Spleen (tissue), 7 donors: ENCODE measurements around the gene GOPC.

Experiments used
- POLR2AphosphoS5 ChIP-seq, 3 donors: sonication (generic); formaldehyde crosslinking; IDR thresholded peaks; one replicate each; pipeline ENCODE4 v1.5.1; 2017; ENCODE audit warnings: antibody characterized with exemption in 3 of 3
- TF ChIP-seq, protein P1 (sequence below), 11 experiments: fragments of 200-600 bp in 7 of 11; fragments of 450-650 bp in 4 of 11; sonication (generic) in 4 of 11; IDR thresholded peaks in 8 of 11; conservative IDR thresholded peaks in 3 of 11; 1 replicate in 7 of 11; 2 replicates in 4 of 11; pipeline versions ENCODE4 v1.4.0 to v1.8.0; 2016 to 2021; ENCODE audit warnings: antibody characterized with exemption in 11 of 11, inconsistent platforms in 4 of 11, mild to moderate bottlenecking in 1 of 11
- donor health status: DM: no; HTN: no; CAD: no; lungs with moderate emphysema.
- donor health status: DM: no; HTN: no; CAD: no.
- donor health status: DM: no; HTN: no; CAD: no.

GRCh38 chr6:117568247-117568646 lies 34.1 kb downstream of the GOPC start:
- TF ChIP-seq, protein P1, sequence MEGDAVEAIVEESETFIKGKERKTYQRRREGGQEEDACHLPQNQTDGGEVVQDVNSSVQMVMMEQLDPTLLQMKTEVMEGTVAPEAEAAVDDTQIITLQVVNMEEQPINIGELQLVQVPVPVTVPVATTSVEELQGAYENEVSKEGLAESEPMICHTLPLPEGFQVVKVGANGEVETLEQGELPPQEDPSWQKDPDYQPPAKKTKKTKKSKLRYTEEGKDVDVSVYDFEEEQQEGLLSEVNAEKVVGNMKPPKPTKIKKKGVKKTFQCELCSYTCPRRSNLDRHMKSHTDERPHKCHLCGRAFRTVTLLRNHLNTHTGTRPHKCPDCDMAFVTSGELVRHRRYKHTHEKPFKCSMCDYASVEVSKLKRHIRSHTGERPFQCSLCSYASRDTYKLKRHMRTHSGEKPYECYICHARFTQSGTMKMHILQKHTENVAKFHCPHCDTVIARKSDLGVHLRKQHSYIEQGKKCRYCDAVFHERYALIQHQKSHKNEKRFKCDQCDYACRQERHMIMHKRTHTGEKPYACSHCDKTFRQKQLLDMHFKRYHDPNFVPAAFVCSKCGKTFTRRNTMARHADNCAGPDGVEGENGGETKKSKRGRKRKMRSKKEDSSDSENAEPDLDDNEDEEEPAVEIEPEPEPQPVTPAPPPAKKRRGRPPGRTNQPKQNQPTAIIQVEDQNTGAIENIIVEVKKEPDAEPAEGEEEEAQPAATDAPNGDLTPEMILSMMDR (IDR thresholded peaks at IDR 0.05 in 8 of 11, conservative IDR thresholded peaks at IDR 0.05 in 3 of 11) = no peak
- no peak for TF ChIP-seq POLR2AphosphoS5 (IDR thresholded peaks at IDR 0.05)
